Glutamatergic neuron (in vitro differentiated cells): Measurements from ENCODE around the gene NAB2. TPM values are rescaled to one million over a fixed set of nuclear protein-coding genes. Genes with fewer than 3 reads are reported as not detected.

Source experiments
- DNase-seq: peaks from one replicate; pipeline ENCODE4 v3.0.0; 2022
- H3K27ac Mint-ChIP-seq: one replicate; pipeline ENCODE4 v1.8.0; 2020; ENCODE audit warnings: mild to moderate bottlenecking, mixed read lengths, inconsistent platforms; ENCODE audit not compliant: unreplicated experiment
- H3K27me3 Mint-ChIP-seq: one replicate; pipeline ENCODE4 v1.8.0; 2020; ENCODE audit warnings: mild to moderate bottlenecking, moderate library complexity, mixed read lengths, inconsistent platforms; ENCODE audit not compliant: unreplicated experiment
- H3K36me3 Mint-ChIP-seq: one replicate; pipeline ENCODE4 v1.8.0; 2020; ENCODE audit warnings: mild to moderate bottlenecking, mixed read lengths, inconsistent platforms; ENCODE audit not compliant: unreplicated experiment
- H3K4me1 Mint-ChIP-seq: one replicate; pipeline ENCODE4 v1.8.0; 2020; ENCODE audit warnings: mild to moderate bottlenecking, low read depth, mixed read lengths, inconsistent platforms; ENCODE audit not compliant: unreplicated experiment
- H3K4me3 Mint-ChIP-seq: one replicate; pipeline ENCODE4 v1.8.0; 2020; ENCODE audit warnings: mild to moderate bottlenecking, mixed read lengths, inconsistent platforms; ENCODE audit not compliant: unreplicated experiment
- H3K9me3 Mint-ChIP-seq: one replicate; pipeline ENCODE4 v1.8.0; 2020; ENCODE audit warnings: mild to moderate bottlenecking, moderate library complexity, mixed read lengths, inconsistent platforms; ENCODE audit not compliant: unreplicated experiment
- CTCF ChIP-seq: fragments of 200-600 bp; sonication (generic); IDR thresholded peaks from one replicate; pipeline ENCODE4 v1.5.0; 2021; ENCODE audit not compliant: partially characterized antibody, unreplicated experiment
- total RNA-seq: library from RNA; stranded (reverse); fragmentation: NEBNext Ultra II Directional; extraction: Animal tissue kit (Norgen Biotek cat#: 25700); gene quantifications from one replicate; pipeline ENCODE4 v1.2.1, GENCODE V29; 2021; ENCODE audit not compliant: unreplicated experiment

NAB2 gene
- total RNA-seq, 1 donor from 2014 or later: 20.0 TPM

GRCh38 chr12:57044889-57045288, 44.0 kb upstream of the NAB2 start:
- Mint-ChIP-seq H3K27me3 (no peaks in the 10 kb centered on the region), H3K4me3 (no peak overlapping the region), H3K27ac (no peak overlapping the region), H3K36me3 (no peaks in the 10 kb centered on the region), H3K4me1 (no peaks in the 10 kb centered on the region), H3K9me3 (no peaks in the 10 kb centered on the region)
- no peak for TF ChIP-seq CTCF
- DNase-seq: no peak

- H3K27me3 Mint-ChIP-seq: no peaks in the 10 kb centered on the region
- TF ChIP-seq CTCF: no peak
- H3K4me3 Mint-ChIP-seq: no peak overlapping the region
- H3K36me3 Mint-ChIP-seq: no peaks in the 10 kb centered on the region
- H3K4me1 Mint-ChIP-seq: no peaks in the 10 kb centered on the region
- no peak overlapping the region for H3K27ac Mint-ChIP-seq
- no peaks in the 10 kb centered on the region for H3K9me3 Mint-ChIP-seq
- DNase-seq: no peak
Measured at GRCh38 chr12:57046086-57046791, 42.7 kb upstream of the NAB2 start.

- no peak for TF ChIP-seq CTCF
- no peak overlapping the region for H3K27ac Mint-ChIP-seq
- no peaks in the 10 kb centered on the region for H3K27me3 Mint-ChIP-seq
- no peak for DNase-seq
- H3K4me3 Mint-ChIP-seq: no peak overlapping the region
- no peaks in the 10 kb centered on the region for H3K4me1 Mint-ChIP-seq
- H3K9me3 Mint-ChIP-seq: no peaks in the 10 kb centered on the region
- H3K36me3 Mint-ChIP-seq: no peaks in the 10 kb centered on the region
Measured at GRCh38 chr12:57046947-57047890, 41.7 kb upstream of the NAB2 start.

GRCh38 chr12:57047981-57048380, 40.9 kb upstream of the NAB2 start:
- no peak overlapping the region for H3K27ac Mint-ChIP-seq
- no peaks in the 10 kb centered on the region for H3K9me3 Mint-ChIP-seq
- H3K27me3 Mint-ChIP-seq: no peaks in the 10 kb centered on the region
- H3K4me1 Mint-ChIP-seq: no peaks in the 10 kb centered on the region
- no peaks in the 10 kb centered on the region for H3K36me3 Mint-ChIP-seq
- DNase-seq: no peak
- no peak for TF ChIP-seq CTCF
- no peak overlapping the region for H3K4me3 Mint-ChIP-seq
